ENCODE data around the gene LRRC3C.
"Not testable (repeated sequence)": the region's sequence is repeated elsewhere in the genome, so short reads cannot be mapped to it uniquely, and the experiment has no call there.

Gene LRRC3C, protein sequence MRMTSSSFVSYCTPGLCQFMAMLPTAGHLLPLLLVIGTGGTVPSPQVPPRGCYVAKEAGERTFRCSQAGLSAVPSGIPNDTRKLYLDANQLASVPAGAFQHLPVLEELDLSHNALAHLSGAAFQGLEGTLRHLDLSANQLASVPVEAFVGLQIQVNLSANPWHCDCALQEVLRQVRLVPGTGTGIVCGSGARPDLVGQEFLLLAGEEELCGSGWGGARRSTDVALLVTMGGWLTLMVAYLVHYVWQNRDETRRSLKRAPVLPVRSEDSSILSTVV

DNA sequence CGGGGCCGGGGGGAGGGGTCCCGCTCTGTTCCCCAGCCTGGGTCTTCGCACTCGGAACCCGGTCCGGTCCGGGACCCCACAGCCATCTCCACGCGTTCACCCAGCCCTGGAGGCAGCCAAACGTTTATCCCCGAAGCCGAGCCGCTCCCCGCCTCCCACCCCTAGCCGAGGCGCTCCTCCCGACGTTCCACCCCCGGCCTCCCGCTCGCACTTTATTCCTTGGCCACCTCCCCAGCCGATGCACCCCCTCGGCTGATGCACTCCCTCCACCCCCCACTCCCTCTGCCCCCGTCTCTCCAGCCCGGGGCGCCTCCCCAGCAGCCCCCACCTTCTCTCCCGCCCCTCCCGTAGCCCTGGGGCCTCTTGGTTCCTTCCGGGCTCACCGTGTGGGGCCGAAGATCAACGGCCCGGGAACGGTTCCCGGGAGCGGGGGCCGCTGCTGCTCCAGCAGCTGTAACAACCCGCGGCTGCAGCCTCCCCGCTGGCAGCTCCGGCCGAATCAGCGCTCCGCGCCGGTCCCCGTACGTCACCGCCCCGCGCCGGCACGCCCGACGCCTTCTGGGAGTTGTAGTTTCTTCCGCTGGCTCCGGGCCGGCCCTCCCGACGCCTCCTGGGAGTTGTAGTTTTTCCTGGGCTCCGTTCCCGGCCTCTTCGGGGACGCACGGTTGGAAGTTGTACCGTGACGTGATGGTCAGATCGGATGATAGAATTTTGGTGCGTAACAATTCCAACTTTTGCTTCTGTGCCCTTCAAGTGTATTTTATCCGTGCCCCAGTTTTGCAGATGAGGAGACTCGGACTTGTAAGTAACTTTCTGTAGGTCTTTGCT is at the start of gene LRRC3C, which contains the start of gene ORMDL3:
TSS of gene LRRC3C (plus strand) at position 632 of the 828 bp plus-strand sequence. CDS start 13,792 bp downstream, outside the sequence.
TSS of gene ORMDL3 (minus strand) at position 501 of the 828 bp plus-strand sequence. CDS start 3,398 bp downstream, outside the sequence.
- peak; percentile 89 for DNase-seq (ENCODE audit: low spot score)
- H3K27ac ChIP-seq: peak within 1 kb of the TSS; percentile 85
- TF ChIP-seq, protein P1, sequence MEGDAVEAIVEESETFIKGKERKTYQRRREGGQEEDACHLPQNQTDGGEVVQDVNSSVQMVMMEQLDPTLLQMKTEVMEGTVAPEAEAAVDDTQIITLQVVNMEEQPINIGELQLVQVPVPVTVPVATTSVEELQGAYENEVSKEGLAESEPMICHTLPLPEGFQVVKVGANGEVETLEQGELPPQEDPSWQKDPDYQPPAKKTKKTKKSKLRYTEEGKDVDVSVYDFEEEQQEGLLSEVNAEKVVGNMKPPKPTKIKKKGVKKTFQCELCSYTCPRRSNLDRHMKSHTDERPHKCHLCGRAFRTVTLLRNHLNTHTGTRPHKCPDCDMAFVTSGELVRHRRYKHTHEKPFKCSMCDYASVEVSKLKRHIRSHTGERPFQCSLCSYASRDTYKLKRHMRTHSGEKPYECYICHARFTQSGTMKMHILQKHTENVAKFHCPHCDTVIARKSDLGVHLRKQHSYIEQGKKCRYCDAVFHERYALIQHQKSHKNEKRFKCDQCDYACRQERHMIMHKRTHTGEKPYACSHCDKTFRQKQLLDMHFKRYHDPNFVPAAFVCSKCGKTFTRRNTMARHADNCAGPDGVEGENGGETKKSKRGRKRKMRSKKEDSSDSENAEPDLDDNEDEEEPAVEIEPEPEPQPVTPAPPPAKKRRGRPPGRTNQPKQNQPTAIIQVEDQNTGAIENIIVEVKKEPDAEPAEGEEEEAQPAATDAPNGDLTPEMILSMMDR (conservative IDR thresholded peaks at IDR 0.05; ENCODE audit: low read depth): no peak
- CTCF ChIA-PET: interaction anchor here (0.6 to 0.8 kb wide), 2 partner anchors 205 to 691 kb away, joined by 3 to 4 read pairs; no protein-coding TSS in a partner anchor
- POLR2A ChIA-PET (ENCODE audit: low non-redundant PET): interaction anchor here (0.5 to 0.7 kb wide), 2 partner anchors 32 to 1860 kb away, joined by 3 read pairs; no protein-coding TSS in a partner anchor

DNA sequence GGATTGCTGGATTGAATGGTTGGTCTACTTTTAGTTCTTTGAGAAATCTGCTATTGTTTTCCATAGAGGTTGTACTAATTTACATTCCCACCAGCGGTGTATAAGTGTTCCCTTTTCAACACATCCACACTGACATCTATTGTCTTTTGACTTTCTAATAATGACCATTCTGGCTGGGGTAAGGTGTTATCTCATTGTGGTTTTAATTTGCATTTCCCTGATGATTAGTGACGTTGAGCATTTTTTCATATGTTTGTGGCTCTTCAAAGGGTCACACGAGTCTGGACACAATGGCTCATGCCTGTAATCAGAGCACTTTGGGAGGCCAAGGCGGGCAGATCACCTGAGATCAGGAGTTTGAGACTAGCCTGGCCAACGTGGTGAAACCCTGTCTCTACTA is 41.4 kb upstream of the LRRC3C start:
- CTCF ChIA-PET: interaction anchor here (0.7 kb wide), 1 partner anchor 82 kb away, joined by 3 read pairs; no protein-coding TSS in a partner anchor
- POLR2A ChIA-PET (ENCODE audit: low non-redundant PET); DNase-seq (ENCODE audit: low spot score); H3K27ac ChIP-seq: not testable (repeated sequence)

DNA sequence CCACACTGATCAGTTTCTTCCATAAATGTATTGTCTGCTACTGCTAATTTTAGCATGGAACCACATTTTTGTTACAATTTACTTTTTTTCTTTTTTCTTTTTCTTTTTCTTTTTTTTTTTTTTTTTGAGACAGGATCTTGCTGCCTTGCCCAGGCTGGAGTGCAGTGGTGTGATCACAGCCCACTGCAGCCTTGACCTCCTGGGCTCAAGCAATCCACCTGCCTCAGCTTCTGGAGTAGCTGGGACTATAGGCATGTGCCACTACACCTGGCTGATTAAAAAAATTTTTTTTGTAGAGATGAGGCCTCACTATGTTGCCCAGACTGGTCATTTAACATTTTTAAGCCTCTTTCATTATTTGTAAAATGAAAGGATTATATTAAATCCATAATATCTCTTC is 40.5 kb upstream of the LRRC3C start:
- no peak overlapping the region for H3K27ac ChIP-seq
- no peak for DNase-seq (ENCODE audit: low spot score)
- ChIA-PET POLR2A (ENCODE audit: low non-redundant PET) (no interaction called here), CTCF (no interaction called here)
- TF ChIP-seq, protein P1 (conservative IDR thresholded peaks at IDR 0.05; ENCODE audit: low read depth): no peak

DNA sequence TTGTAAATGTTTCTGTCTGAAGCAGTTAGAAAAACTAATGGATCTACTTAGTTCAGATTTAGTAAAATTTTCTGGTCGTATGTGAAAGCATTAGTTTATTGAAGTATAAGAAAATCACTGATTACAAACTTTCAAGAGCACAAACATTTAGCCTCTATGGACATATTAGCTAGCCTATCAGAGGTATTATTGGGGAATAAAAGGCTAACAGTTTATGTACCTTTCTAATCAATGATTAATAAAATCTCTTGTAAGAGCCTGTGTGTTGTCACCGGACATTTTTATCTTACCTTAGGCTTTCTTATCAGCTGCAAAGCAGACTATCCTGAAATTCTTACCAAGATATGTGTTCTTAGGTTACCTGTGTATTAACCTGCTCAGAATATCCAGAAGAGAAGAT is 38.3 kb upstream of the LRRC3C start:
- CTCF ChIA-PET: interaction anchor here (0.6 to 0.7 kb wide), 2 partner anchors 21 to 988 kb away, joined by 3 read pairs; no protein-coding TSS in a partner anchor
- POLR2A ChIA-PET (ENCODE audit: low non-redundant PET): no interaction called here
- TF ChIP-seq, protein P1 (conservative IDR thresholded peaks at IDR 0.05; ENCODE audit: low read depth): no peak
- DNase-seq (ENCODE audit: low spot score): no peak
- no peak overlapping the region for H3K27ac ChIP-seq

DNA sequence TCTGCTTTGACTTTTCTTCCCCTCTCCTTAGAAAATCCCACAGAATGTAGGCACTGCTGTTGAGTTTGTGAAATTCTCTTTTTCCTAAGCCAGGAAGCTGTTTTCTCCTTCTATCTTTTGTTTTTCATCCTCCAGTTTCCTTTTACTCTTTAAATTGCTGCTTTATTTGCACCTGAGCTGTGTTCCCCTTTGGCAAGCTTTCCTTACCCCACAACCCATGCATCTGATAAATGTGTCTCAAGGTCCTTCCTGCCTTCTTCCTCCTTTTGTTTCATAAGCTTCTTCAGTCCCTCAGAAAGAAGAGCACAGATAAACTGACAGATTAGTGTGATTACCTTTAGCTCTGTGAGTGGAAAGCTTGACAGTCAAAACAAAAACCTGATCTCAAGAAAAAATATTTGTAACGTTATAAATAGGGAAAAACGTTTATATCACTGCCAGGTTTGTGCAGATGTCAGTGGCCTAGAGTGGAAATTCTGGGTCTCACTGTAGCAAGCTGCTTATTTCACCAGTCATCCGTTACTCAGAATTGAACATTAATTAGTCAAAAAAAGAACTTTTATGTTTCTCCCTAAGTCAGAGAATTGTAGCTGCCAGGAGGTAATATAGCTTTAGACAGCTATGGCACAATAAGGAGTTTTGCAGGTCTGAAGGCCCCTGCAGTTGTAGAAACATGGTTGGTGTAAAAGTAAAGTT is 32.7 kb upstream of the LRRC3C start:
- TF ChIP-seq, protein P1 (conservative IDR thresholded peaks at IDR 0.05; ENCODE audit: low read depth): no peak
- POLR2A ChIA-PET (ENCODE audit: low non-redundant PET): no interaction called here
- H3K27ac ChIP-seq: no peak overlapping the region
- CTCF ChIA-PET: interaction anchor here (0.6 kb wide), 1 partner anchor 254 kb away, joined by 3 read pairs; no protein-coding TSS in a partner anchor
- DNase-seq (ENCODE audit: low spot score): no peak

DNA sequence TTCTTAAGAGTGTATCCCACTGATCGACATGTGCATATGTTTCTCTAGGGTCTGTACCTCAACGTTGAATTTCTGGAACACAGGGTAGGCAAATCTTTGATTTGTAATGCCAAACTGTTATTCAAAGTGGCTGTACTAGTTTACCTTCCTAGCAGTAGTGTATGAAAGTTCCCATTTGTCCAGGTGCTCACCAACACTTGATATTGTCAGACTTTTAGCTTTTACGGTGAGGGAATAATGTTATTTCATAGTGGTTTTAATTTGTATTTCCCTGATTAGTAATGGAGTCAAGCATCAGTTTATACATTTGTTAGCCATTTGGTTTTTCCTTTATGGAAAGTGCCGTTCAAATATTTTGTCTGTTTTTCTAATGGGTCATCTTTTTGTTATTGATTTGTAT is 29.4 kb upstream of the LRRC3C start:
- no peak for DNase-seq (ENCODE audit: low spot score)
- H3K27ac ChIP-seq: no peak overlapping the region
- TF ChIP-seq, protein P1 (conservative IDR thresholded peaks at IDR 0.05; ENCODE audit: low read depth): no peak
- ChIA-PET POLR2A (ENCODE audit: low non-redundant PET) (interaction anchor here (0.7 kb wide), 1 partner anchor 10 kb away, joined by 3 read pairs; no protein-coding TSS in a partner anchor), CTCF (interaction anchor here (0.6 kb wide), 1 partner anchor 60 kb away, joined by 3 read pairs; no protein-coding TSS in a partner anchor)
